HepG2 (cell line): ENCODE data around the gene QRSL1. TPM values are rescaled to one million over a fixed set of nuclear protein-coding genes. Genes with fewer than 3 reads are reported as not detected.

Experiments used
- KLF16 ChIP-seq, 2 experiments: sonication (generic) in 1 of 2; formaldehyde crosslinking in 1 of 2; IDR thresholded peaks; 2 replicates each; pipeline versions ENCODE4 v1.6.1 to v1.8.0; 2016 to 2023; ENCODE audit warnings: missing genetic modification reagents in 2 of 2, missing compliant biosample characterization in 1 of 2
- KMT2A ChIP-seq: sonication (generic); formaldehyde crosslinking; IDR thresholded peaks from 2 replicates; pipeline ENCODE4 v1.4.0; 2020; ENCODE audit warnings: missing genetic modification reagents
- MXI1 ChIP-seq: IDR thresholded peaks from 3 replicates; pipeline ENCODE4 v1.6.1; 2012; ENCODE audit warnings: low read depth, low read length, inconsistent platforms, borderline replicate concordance
- SOX13 ChIP-seq, 3 experiments: fragments of 450-650 bp in 1 of 3; sonication (generic) in 1 of 3; formaldehyde crosslinking in 1 of 3; IDR thresholded peaks in 2 of 3; conservative IDR thresholded peaks in 1 of 3; 2 replicates each; pipeline versions ENCODE4 v1.5.0 to v1.6.1; 2016 to 2020; ENCODE audit warnings: antibody characterized with exemption in 1 of 3, mild to moderate bottlenecking in 1 of 3, missing compliant biosample characterization in 1 of 3, missing genetic modification reagents in 1 of 3, moderate library complexity in 1 of 3
- TAF1 ChIP-seq: sonication (generic); formaldehyde crosslinking; IDR thresholded peaks from 2 replicates; pipeline ENCODE4 v1.4.0; 2020; ENCODE audit warnings: missing genetic modification reagents
- ZMYM4 ChIP-seq: sonication (generic); formaldehyde crosslinking; IDR thresholded peaks from 2 replicates; pipeline ENCODE4 v1.8.1; 2023; ENCODE audit warnings: mild to moderate bottlenecking, missing genetic modification reagents
- ZNF354B ChIP-seq: sonication (generic); formaldehyde crosslinking; IDR thresholded peaks from 2 replicates; pipeline ENCODE4 v1.8.0; 2022; ENCODE audit warnings: mild to moderate bottlenecking, missing genetic modification reagents
- ZNF468 ChIP-seq: sonication (generic); formaldehyde crosslinking; IDR thresholded peaks from 2 replicates; pipeline ENCODE4 v1.8.0; 2022; ENCODE audit warnings: mild to moderate bottlenecking, moderate library complexity, missing genetic modification reagents
- ZSCAN29 ChIP-seq: sonication (generic); formaldehyde crosslinking; conservative IDR thresholded peaks from 2 replicates; pipeline ENCODE4 v1.4.0; 2020; ENCODE audit warnings: mild to moderate bottlenecking, missing genetic modification reagents
- polyA plus RNA-seq, 8 experiments: library from polyadenylated mRNA; depleted of rRNA in 3 of 8; stranded (reverse) in 7 of 8; unstranded in 1 of 8; fragments of >200 nt; fragmentation: Illumina TruSeq in 4 of 8; extraction: Trizol in 4 of 8; gene quantifications; 2 replicates each; pipeline versions ENCODE4 v1.2.1 to v1.2.3, GENCODE V29; 2011 to 2016; ENCODE audit warnings: low read depth in 4 of 8, missing spikeins in 1 of 8, mixed read lengths in 1 of 8; ENCODE audit not compliant: insufficient read depth in 1 of 8
- total RNA-seq, 5 experiments: library from RNA; depleted of rRNA; stranded (reverse); fragments of >200 nt; fragmentation: Illumina TruSeq; extraction: Trizol; gene quantifications; 2 replicates each; pipeline ENCODE4 v1.2.3, GENCODE V29; 2016; ENCODE audit warnings: low read depth in 1 of 5
- TF ChIP-seq, protein P1 (sequence below): sonication (generic); formaldehyde crosslinking; IDR thresholded peaks from 2 replicates; pipeline ENCODE4 v1.5.0; 2020; ENCODE audit warnings: mild to moderate bottlenecking, missing genetic modification reagents, borderline replicate concordance
- TF ChIP-seq, protein P2 (sequence below), 2 experiments: fragments of 450-650 bp in 1 of 2; sonication (generic) in 1 of 2; formaldehyde crosslinking in 1 of 2; IDR thresholded peaks; 2 replicates each; pipeline versions ENCODE4 v1.6.1 to v1.8.0; 2016 to 2022; ENCODE audit warnings: antibody characterized with exemption in 1 of 2, mild to moderate bottlenecking in 1 of 2, missing genetic modification reagents in 1 of 2
- TF ChIP-seq, protein P3 (sequence below), 2 experiments: fragments of 450-650 bp in 1 of 2; sonication (generic) in 1 of 2; formaldehyde crosslinking; IDR thresholded peaks; 2 replicates each; pipeline versions ENCODE4 v1.5.0 to v1.8.0; 2020 to 2022; ENCODE audit warnings: mild to moderate bottlenecking in 1 of 2, missing genetic modification reagents in 1 of 2

QRSL1 gene
- total and polyA plus RNA-seq, 2 of the 13 experiments (the other 11 are each of a cell fraction or from before 2014, with no cell fraction given), result 8.2 to 22.3 TPM

DNA sequence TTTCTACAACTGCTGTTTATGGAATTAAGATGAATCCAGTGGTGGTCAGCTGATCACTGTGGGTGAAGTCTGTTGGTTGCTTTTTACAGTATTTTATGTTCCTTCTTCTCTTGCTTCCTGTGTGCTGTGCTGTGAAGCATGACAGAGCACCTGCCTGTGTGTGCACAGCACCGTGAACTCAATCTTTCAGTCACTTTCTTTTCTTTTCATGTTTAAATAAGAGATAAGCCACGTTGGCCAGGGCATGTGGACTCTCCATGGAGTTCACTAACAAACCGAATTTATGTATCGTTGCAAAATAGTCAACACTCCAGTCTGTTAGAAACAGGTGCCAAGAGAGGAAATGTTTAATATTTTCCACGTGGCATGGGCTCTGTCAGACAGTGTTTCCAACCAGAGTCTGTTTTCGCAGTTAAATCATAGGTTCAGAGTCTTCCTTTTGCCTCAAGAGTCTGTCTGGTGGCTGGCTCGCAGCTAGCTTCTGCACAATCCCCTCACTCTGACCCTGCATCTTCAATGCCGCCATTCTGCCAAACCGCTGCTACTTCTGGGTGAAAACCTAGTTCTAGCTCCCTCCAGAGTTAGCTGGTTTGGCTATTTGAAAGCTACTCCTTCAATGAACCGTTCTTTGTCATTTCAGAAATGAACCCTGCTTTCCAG, 73.2 kb downstream of the QRSL1 start (continued):
- TF ChIP-seq, protein P1, sequence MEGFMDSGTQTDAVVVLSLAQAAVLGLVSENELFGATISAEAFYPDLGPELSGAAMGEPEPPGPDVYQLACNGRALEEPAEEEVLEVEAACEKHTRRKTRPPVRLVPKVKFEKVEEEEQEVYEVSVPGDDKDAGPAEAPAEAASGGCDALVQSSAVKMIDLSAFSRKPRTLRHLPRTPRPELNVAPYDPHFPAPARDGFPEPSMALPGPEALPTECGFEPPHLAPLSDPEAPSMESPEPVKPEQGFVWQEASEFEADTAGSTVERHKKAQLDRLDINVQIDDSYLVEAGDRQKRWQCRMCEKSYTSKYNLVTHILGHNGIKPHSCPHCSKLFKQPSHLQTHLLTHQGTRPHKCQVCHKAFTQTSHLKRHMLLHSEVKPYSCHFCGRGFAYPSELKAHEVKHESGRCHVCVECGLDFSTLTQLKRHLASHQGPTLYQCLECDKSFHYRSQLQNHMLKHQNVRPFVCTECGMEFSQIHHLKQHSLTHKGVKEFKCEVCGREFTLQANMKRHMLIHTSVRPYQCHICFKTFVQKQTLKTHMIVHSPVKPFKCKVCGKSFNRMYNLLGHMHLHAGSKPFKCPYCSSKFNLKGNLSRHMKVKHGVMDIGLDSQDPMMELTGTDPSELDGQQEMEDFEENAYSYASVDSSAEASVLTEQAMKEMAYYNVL (CRISPR knock-in tag), result peak; percentile 87; the same call in 1 of the 2 replicates
- peak; percentile 21; the same call in 1 of the 2 replicates for TF ChIP-seq KMT2A
- TF ChIP-seq ZMYM4 (CRISPR knock-in tag), result peak; percentile 60; the same call in 1 of the 2 replicates
- TF ChIP-seq ZNF354B (CRISPR knock-in tag), result no peak
- TF ChIP-seq ZNF468 (CRISPR knock-in tag), result no peak
- TF ChIP-seq KLF16 (CRISPR knock-in tag; IDR thresholded peaks at IDR 0.05), result 0 out of 4 replicates have a peak, but pooled peaks of 1 of the 2 experiments have one; percentile 47
- TF ChIP-seq MXI1, result peak; percentile 58; the same call in 1 of the 3 replicates
- peak; percentile 97 for TF ChIP-seq ZSCAN29 (CRISPR knock-in tag)
- no peak for TF ChIP-seq SOX13 (IDR thresholded peaks at IDR 0.05)
- TF ChIP-seq SOX13 (CRISPR knock-in tag; conservative IDR thresholded peaks at IDR 0.05 in 1 of 2, IDR thresholded peaks at IDR 0.05 in 1 of 2), result peak in 1 of 2 experiments; percentile 81; a peak in 2 of 4 replicates
- TF ChIP-seq, protein P2, sequence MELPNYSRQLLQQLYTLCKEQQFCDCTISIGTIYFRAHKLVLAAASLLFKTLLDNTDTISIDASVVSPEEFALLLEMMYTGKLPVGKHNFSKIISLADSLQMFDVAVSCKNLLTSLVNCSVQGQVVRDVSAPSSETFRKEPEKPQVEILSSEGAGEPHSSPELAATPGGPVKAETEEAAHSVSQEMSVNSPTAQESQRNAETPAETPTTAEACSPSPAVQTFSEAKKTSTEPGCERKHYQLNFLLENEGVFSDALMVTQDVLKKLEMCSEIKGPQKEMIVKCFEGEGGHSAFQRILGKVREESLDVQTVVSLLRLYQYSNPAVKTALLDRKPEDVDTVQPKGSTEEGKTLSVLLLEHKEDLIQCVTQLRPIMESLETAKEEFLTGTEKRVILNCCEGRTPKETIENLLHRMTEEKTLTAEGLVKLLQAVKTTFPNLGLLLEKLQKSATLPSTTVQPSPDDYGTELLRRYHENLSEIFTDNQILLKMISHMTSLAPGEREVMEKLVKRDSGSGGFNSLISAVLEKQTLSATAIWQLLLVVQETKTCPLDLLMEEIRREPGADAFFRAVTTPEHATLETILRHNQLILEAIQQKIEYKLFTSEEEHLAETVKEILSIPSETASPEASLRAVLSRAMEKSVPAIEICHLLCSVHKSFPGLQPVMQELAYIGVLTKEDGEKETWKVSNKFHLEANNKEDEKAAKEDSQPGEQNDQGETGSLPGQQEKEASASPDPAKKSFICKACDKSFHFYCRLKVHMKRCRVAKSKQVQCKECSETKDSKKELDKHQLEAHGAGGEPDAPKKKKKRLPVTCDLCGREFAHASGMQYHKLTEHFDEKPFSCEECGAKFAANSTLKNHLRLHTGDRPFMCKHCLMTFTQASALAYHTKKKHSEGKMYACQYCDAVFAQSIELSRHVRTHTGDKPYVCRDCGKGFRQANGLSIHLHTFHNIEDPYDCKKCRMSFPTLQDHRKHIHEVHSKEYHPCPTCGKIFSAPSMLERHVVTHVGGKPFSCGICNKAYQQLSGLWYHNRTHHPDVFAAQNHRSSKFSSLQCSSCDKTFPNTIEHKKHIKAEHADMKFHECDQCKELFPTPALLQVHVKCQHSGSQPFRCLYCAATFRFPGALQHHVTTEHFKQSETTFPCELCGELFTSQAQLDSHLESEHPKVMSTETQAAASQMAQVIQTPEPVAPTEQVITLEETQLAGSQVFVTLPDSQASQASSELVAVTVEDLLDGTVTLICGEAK (IDR thresholded peaks at IDR 0.05), result no peak
- TF ChIP-seq, protein P2 (CRISPR knock-in tag; IDR thresholded peaks at IDR 0.05), result no peak
- TF ChIP-seq, protein P3, sequence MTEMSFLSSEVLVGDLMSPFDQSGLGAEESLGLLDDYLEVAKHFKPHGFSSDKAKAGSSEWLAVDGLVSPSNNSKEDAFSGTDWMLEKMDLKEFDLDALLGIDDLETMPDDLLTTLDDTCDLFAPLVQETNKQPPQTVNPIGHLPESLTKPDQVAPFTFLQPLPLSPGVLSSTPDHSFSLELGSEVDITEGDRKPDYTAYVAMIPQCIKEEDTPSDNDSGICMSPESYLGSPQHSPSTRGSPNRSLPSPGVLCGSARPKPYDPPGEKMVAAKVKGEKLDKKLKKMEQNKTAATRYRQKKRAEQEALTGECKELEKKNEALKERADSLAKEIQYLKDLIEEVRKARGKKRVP (CRISPR knock-in tag; IDR thresholded peaks at IDR 0.05), result peak in 1 of 2 experiments; percentile 70; a peak in 2 of 4 replicates
- TF ChIP-seq TAF1 (CRISPR knock-in tag), result peak; percentile 42; the same call in 1 of the 2 replicates
